ENCODE results near the gene CTIF.
A peak's percentile ranks its signal among the peaks of the same experiment; 100 is the strongest.

The CTIF gene

GRCh38 chr18:48770243-48770642 is 231.4 kb downstream of the CTIF start:
- no peak for DNase-seq (ENCODE audit: low read depth in 4 of 4, low spot score in 1 of 4)

DNA sequence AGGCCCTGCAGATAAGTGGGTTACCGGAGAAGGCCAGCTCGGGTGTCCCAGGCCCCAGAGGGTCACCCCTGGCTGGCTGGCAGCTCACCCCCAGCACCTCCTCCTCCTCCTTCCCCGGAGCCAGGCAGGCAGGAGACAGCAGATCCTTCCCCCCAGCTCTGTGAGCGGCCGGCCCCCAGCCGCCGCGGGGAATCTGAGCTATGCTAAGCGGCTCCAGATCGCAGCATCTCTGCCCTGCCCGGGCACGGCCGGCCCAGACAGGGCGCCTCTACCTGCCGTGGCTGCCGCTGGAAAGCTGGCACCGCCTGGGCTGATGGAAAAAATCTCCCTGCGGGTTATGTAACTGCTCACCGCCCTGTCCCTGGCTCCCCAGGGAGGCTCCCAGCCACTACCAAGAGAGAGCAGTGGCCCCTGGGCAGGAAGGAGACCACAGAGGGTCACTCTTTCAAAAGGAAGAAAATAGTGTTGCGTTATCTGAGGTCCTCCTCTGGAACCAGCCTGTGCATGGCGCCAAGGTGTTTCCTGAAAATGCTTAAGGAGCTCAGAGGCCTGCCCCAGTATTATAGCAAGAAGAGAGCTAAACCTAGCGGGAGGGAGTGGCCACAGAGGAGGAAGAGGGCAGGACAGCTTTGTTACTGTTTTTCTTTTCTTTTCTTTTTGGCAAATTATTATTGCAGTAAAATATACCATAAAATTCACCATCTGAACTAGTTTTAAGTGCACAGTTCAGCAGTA is 233.0 kb downstream of the CTIF start:
- DNase-seq (ENCODE audit: low read depth in 4 of 4, low spot score in 1 of 4): no peak

DNA sequence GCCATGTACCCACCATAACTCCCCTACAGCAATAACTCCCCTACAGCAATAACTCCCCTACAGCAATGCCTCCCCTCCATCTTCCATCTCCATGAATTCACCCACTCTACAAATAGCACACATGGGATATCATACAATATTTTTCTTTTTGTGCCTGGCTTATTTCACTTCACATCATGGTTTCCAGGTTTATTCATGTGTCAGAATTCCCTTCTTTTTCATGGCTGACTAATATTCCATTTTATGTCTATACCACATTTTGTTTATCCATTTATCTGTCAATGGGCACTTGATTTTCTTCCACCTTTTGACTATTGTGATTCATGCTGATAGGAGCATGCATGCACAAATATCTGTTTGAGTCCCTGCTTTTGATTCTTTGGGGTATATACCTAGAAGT is 233.6 kb downstream of the CTIF start:
- no peak for DNase-seq (ENCODE audit: low read depth in 4 of 4, low spot score in 1 of 4)

DNA sequence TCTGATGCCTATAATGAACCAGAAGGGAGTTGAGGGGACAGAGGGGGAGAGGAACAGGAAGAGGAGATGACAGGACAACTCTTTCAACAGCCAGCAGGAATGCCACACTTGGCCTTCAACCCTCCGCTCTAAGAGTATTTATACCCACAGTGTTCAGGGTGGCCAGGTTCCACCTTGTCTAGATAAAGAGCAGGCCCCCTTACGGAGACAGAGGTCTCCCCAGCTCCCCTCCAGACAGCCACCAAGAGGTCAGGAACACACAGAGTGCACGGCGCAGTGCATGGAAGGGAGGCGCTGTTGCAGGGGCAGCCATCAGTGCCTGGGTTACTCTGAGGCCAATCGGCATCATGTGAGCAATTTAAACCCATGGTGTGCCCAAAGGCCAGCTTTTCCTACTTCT is 235.0 kb downstream of the CTIF start:
- no peak for DNase-seq (ENCODE audit: low read depth in 4 of 4, low spot score in 1 of 4)

- no peak for DNase-seq (ENCODE audit: low read depth in 4 of 4, low spot score in 1 of 4)
These were observed 236.1 kb downstream of the CTIF start for GRCh38 chr18:48774941-48775340.

DNA sequence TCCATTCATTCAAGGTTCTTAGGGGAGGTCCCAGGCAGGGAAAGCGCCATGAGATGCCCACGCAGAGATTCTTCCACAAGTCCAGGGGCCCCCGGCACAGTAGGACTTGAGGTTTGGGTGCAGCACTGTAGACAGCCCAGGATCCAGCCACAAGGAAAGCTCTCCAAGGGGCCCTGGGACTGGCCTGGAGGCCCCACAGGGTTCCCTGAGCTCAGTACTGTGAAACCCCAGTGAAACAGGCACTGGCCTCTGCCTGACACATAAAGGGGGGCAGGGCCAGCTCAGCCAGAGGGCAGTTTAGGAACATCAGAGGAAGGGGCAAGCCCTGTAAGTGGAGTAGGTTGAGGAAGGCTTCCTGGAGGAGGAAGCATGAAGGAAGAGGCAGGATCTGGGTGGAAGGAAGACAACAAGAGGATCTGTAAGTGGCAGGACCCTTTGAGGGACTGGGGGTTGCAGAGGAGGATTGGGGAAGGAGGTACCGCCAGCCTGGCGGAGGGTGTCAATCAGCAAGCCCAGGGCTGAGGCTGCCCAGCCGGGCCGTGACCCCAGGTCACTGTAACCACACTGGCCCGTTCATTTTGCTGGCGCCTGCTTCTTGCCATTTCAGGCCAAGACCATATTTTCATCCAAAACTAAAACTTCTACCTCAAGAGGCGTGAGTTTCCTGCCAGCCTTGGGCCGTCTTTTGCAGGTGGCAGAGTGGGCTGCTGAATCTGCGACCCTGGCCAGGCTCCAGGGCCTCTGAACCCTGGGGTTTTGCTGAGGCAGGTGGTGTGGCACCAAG is 236.7 kb downstream of the CTIF start:
- no peak for DNase-seq (ENCODE audit: low read depth in 4 of 4, low spot score in 1 of 4)

- DNase-seq (ENCODE audit: low read depth in 4 of 4, low spot score in 1 of 4): no peak
These were observed 237.3 kb downstream of the CTIF start for GRCh38 chr18:48776156-48776555.

DNA sequence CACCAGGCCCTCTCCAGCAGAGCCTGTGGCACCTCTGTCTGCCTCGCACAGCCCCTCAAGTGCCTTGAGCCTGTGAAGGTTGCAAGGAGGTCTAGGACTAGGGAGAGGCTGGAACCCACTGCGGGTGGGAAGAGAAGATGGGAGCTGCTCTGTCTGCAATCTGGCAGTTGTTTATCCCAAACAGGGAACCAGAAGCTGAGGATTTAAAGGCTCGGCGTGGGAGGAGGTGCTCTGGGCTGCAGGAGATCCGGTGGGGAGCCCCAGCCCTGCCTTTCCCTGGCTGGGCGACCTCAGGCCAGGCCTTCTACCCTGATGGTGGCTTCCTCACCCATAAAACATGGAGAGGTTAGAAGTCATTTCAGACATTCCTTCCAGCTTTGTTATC is 237.8 kb downstream of the CTIF start:
- no peak for DNase-seq (ENCODE audit: low read depth in 4 of 4, low spot score in 1 of 4)

DNA sequence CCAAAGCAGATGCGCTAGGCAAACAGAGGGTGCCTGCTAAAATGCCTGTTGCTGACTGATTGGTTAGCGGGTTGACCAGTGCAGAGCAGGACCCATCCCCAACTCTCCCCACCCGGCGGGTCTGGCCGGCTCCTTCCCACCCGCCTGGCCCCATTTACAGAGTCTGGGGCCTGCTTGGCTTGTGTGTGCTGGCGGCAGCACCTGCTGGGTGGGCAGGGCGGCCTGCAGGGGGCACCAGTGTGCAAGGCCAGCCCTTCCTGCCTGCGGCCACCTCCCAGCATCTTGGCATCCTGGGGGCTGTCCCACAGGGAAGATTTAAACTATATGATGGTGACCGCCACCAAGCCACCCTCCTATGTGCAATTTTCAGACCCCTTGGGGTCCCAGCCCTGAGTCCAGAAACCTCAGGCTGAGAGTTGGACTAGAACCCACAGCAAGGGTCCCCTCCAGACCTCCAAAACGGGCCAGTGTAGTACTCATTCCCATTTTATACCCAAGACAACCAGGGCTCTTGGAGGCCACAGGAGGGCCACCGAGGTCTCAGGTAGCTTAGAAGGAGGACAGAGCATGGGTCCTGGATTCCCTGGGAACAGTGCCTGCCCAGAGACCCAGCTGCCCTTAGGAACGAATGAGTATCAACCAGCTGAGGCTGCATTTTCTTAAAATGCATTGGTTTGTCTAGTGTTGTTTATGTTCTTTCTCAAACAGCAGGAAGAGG is 238.4 kb downstream of the CTIF start:
- peak; percentile 38 to 60 (median 46) for DNase-seq (ENCODE audit: low read depth in 4 of 4, low spot score in 1 of 4)

DNA sequence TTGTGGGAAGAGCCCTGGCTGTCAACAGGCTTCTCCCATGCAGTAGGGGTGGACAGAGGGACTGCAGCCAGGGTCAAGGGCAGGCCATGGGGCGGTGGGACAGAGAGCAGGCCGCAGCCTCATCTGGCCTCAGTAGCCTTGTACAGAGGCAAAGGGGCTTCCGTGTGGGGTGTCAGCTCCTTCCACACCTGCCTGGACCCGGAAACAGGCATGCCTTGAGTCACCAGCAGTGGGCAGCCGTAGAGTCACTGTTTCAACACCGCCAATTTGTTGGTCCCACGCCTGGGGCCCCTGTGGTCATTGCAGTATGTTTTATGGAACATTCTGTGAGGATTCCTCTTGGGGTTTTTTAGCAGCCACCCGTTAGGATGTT is 238.9 kb downstream of the CTIF start:
- DNase-seq (ENCODE audit: low read depth in 4 of 4, low spot score in 1 of 4): no peak

- DNase-seq (ENCODE audit: low read depth in 4 of 4, low spot score in 1 of 4): no peak
These were observed 239.6 kb downstream of the CTIF start for GRCh38 chr18:48778344-48779011.

DNA sequence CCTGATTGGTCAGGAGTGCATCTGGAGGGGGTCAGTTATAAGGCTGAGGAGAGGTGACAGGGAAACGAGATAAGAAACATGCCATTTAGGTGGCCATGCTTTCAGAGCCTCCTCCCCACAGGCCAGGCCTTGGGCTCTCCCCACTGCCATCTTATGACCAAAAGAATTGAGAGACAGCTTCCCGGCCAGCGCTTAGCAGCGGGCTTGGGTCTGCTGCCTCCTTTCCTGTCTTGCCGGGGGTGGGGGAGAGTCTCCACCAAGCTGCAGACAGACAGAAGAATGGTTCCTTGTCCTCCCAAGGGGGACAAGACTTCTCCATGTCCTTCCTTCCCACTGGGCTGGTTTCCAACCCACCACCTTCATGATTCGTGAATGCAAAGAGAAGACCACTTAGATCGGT is 240.6 kb downstream of the CTIF start:
- no peak for DNase-seq (ENCODE audit: low read depth in 4 of 4, low spot score in 1 of 4)

GRCh38 chr18:48780201-48780912 is 241.5 kb downstream of the CTIF start:
- DNase-seq (ENCODE audit: low read depth in 4 of 4, low spot score in 1 of 4): no peak

GRCh38 chr18:48780913-48781162 is 242.0 kb downstream of the CTIF start:
- DNase-seq (ENCODE audit: low read depth in 4 of 4, low spot score in 1 of 4): no peak

GRCh38 chr18:48781163-48781987 is 242.5 kb downstream of the CTIF start:
- DNase-seq (ENCODE audit: low read depth in 4 of 4, low spot score in 1 of 4): no peak

GRCh38 chr18:48781988-48782363 is 243.1 kb downstream of the CTIF start:
- DNase-seq (ENCODE audit: low read depth in 4 of 4, low spot score in 1 of 4): no peak

GRCh38 chr18:48782381-48782861 is 243.6 kb downstream of the CTIF start:
- DNase-seq (ENCODE audit: low read depth in 4 of 4, low spot score in 1 of 4): no peak

GRCh38 chr18:48783616-48784520 is 245.0 kb downstream of the CTIF start:
- no peak for DNase-seq (ENCODE audit: low read depth in 4 of 4, low spot score in 1 of 4)

- no peak for DNase-seq (ENCODE audit: low read depth in 4 of 4, low spot score in 1 of 4)
These were observed 245.8 kb downstream of the CTIF start for GRCh38 chr18:48784656-48785055.

Data from stimulated activated CD4-positive, alpha-beta T cell treated with anti-CD3 and anti-CD28 coated beads, Interleukin-1b, Interleukin-23, amount 100 ng/mL, for 24 hours (primary cell).